Endometrial microvascular endothelial cells (primary cell): Measurements from ENCODE around the gene CISD1. TPM values are rescaled to one million over a fixed set of nuclear protein-coding genes. Genes with fewer than 3 reads are reported as not detected.

Experiments used
- in situ Hi-C: cut with HindIII; loops from 2 replicates; pipeline ENCODE4 v1.10.0; 2017; ENCODE audit warnings: low sequenced_read_pairs, low pct_unique_long_range_greater_than_20kb; ENCODE audit errors: inconsistent ontology term
- total RNA-seq: library from RNA; depleted of rRNA; stranded (reverse); fragments of >200 nt; gene quantifications from one replicate; pipeline ENCODE4 v1.2.3, GENCODE V29; 2015; ENCODE audit errors: inconsistent ontology term

The CISD1 gene
- total RNA-seq, 1 donor from 2014 or later = 34.2 TPM

DNA sequence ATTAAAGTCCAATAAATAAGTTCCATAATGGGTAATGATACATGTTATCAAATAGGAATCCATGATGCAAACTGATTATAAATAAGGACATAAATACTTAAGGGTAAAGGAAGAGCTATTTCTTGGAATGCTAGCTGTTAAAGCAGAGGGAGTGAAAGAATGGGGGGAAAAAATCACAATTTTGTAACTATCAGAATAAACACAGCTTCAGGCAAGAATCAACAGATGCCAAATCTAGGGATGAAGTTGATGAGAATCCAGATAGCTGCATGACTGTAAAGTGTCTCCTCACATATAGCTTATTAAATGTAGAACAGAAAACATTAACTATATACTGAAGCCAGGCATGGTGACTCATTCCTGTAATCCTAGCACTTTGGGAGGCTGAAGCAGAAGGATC lies 6.2 kb upstream of the CISD1 start:
- in situ Hi-C loops = no loop called here

DNA sequence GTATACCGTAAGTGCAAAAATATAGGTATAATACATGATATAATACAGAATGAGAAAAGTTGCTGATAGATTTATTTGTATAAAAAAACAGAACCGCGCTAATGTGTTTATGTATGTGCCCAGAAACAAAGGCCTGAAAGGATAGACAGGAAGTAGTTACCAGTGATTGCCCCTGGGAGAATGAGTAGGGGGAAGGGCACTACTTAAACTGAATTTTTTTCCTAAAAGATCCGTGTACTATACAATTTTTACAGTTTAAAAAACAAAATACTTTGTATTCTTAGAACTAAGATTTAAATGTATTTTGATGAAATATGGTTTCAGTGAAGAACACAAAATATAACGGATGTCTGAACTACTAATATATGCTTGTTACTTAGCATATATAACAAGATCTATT lies 4.2 kb upstream of the CISD1 start:
- in situ Hi-C loops = no loop called here

- in situ Hi-C loops = no loop called here
Measured at GRCh38 chr10:58265249-58265648, 3.7 kb upstream of the CISD1 start.

DNA sequence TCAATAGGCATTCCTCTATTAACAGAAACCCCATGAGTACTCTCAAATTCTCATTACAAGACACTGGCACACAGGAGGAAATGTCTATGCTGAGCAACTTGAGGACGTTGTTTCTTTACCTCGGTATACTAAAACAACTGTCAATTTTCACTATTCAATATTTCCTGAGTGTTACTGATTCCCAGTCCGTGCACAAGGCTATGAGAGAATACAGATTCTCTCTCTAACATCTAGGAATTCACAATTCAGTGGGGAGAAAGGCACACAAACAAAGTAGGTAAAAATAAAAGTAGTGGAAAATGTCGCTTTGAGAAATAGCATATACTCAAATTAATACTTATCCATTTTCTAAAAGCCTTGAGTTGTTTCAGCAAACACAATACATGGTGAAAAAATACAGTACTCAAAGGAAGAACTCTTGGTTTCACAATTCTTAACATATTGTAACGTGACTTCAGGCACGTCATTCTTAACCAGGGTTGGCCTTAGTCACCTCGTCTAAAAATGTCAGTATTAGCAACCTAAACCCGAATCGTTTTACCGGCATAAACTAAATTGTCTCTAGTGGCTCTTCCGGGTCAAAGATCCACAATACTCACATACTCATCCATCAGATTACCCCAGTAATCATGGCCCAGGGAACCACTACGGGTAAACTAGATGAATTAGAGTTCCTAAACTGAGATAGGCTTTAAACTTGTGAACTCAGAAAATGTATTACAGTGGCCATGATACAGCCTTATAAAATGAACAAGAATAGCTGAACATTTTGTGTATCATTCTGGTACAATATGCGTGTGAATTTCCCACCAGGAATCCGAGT lies 2.7 kb upstream of the CISD1 start:
- in situ Hi-C loops = no loop called here

DNA sequence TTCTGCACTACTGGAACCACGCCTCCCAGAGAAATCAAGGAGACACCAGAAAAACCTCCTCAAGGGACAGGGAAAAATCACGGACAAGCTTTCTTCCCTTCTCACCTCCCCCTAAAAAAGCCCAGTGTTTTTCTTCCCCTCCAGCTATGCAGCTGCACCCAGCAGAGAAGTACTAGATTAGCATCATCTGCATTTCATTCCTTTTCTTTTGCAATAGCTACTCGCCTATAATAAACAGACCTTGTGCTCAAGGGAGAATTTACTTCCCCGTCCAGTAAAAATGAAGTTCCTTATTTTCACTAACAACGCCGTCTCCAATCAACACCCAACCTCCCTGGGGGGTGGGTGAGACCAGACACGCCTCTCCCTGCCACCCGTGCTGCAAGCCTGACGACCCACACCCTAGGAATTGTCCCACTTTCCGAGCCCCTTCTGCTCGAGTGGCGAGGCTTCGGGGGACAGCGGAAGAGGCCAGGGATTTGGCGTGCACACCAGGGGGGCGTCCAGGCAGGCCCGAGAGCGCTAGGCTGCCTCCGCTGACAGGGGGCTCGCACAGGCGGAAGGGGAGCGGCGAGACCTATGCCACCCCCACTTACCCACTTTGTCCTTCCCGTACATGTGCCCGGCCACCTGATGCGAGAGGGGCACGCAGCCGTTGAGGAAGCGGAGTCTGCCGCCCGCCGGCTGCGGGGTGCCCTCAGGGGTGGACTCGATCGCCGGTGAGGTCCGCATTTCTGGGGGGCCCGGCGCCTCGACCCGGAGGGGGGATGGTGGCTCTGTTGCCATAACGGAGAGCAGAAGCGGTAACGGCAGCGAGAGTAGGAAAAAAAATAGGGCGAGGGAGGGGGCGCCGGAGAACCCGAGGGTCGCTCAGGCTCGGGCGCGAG lies 1.9 kb upstream of the CISD1 start:
- in situ Hi-C loops = no loop called here

GRCh38 chr10:58267713-58268453 lies 1.1 kb upstream of the CISD1 start, which contains the start of gene IPMK:
TSS of gene IPMK (minus strand) at chr10:58267894. CDS start at chr10:58267611, 283 bp downstream.
- in situ Hi-C loops = no loop called here

DNA sequence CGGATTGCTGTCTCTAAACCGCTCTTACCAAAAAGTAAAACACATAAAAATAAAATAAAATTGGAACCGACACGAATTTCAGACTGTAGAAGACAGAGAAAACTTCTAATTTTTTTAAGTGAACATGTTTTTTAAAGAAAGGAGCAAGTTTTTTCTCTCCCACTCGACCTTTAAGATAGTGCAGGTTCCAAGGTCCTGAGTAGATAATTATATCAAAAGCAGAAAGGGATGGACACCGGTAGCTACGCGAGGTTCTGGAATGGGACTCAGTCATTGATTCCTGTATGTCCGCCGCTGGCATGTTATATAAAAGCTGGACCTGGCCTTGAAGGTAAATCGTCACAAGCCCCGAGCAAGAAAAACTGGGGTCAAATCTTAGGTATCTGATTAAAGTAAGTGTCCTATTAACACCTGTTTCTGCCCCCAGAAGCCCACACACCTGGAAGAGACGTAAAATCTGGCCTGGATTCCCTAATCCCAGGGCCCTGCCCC lies 462 bp upstream of the CISD1 start:
- in situ Hi-C loops = no loop called here

- in situ Hi-C loops = no loop called here
Measured at GRCh38 chr10:58269782-58270290, 874 bp downstream of the CISD1 start.

GRCh38 chr10:58275261-58275660 lies 6.3 kb downstream of the CISD1 start:
- in situ Hi-C loops = no loop called here

DNA sequence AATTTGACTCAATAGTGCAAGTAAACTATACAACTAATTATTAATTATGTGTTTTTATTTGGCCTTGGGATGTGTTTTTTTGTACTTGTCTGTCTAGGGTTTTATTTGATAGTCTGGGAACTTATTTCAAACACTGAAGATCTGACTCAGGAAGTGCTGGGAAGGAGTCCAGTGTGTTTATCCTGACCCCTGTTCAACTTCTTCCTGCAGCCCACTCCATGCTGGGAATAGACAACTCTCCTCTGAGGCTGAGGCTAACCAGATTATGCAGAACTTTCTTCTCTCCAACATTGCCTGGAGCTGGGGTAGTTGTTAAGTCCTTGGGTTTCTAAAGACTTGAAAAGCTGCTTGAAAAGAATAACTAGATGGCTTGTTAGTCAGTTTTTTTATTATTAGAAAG lies 6.9 kb downstream of the CISD1 start:
- in situ Hi-C loops = no loop called here

DNA sequence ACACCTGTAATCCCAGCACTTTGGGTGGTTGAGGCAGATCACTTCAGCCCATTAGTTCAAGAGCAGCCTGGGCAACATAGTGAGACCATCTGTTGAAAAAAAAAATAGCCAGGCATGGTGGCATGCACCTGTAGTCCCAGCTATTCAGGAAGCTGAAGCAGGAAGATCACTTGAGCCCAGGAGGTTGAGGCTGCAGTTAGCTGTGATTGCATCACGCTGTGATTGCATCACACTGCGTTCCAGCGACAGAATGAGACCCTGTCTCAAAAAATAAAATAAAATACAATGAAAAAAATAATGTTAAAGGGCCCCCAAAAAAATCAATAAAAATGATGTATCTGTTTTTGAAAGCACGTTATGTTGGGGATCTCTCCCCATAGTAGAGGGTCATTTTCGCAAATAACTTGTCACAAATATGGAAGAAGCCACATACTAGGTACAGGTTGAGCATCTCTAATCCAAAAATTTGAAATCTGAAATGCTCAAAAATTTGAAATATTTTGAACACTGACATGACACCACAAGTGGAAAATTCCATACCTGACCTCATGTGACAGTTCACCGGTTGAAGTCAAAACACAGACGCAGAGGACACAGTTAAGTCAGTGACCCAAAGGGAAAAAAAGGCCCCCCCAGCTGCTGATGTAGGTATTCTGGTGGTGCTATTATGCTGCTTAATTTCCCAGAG lies 9.5 kb downstream of the CISD1 start:
- in situ Hi-C loops = no loop called here

- in situ Hi-C loops = no loop called here
Measured at GRCh38 chr10:58278962-58279307, 10.0 kb downstream of the CISD1 start.

- in situ Hi-C loops = no loop called here
Measured at GRCh38 chr10:58280477-58280876, 11.5 kb downstream of the CISD1 start.

DNA sequence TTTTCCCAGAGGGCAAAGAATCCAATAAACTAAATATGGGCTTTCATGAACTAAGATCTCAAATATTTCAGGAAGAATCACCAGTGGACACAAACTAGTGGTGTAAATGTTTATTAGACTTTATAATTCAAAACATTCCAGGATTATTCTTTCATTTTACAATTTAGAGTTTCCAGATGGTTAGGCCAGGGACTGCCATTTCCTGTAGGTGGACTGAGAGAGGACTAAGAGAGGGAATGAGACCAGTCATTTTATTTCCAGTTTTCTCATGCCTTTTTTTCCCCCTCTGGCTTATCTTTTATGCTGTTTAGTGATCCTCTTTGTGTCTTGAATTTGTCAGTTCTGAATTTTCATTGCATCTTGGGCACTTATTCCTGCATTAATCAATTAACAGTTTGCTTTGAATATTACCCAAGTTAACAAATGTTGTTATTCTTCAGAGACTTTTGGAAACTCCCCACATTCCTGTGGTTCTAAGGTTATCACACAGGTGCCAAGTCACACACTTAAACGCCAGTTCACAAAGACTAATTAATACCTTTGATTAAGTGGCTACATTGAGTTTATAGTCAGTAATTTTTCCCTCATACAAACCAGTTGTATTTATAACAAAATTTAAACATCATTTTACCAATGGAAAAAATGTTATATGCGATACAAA lies 12.3 kb downstream of the CISD1 start:
- in situ Hi-C loops = no loop called here

DNA sequence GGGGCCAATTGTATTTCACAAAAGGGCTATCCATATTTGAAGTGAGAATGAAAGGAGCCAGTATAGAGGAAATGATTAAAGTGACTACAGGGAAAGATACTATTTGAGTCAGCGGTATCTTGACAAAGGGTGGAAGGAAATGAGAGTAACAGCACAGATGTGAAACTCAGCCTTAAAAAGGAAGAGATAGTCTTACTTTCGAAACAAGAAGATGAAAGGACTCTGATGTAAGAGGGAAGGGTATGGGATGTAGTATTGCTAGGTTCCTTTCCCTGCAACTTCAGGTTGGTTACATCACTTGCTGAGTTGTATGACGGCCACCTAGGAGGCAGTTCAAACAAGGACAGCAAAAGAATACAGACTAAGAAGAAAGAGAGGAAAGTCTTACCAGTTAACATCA lies 13.7 kb downstream of the CISD1 start:
- in situ Hi-C loops = no loop called here

GRCh38 chr10:58291538-58292174 lies 22.7 kb downstream of the CISD1 start:
- in situ Hi-C loops = no loop called here

DNA sequence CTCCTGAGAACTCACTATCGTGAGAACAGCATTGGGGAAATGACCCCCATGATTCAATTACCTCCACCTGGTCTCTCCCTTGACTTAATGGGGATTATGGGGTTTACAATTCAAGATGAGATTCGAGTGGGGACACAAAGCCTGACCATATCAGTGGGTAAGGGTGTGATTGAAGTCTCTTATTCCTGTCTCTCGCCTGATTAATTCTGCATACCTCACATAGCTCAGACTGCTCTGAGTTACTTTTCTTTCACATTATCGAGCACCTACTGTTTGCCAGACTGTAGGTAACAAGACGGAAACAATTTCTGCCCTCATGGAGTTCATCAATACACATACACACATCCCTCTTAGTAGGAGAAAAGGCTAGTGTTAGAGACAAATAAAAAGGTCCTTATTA lies 25.0 kb downstream of the CISD1 start:
- in situ Hi-C loops = no loop called here

DNA sequence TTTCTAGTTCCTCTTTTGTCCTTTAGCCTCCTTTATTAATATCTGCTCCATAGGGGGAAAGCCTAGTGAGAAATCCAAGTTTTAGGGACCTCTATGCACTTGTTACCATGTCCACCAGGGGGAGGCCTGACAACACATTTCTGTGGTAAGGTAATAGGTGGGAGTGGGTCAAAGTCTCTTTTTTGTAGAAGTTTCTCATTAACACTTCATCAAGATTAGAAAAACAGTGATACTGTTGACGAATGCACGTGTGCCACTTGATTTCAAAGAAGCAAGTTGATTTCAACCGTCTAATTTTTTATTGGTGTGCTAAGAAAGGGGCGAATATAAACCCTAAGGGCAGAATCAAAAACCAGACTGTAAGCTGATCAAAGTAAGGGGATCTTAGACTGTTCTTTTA lies 30.6 kb downstream of the CISD1 start:
- in situ Hi-C loops = no loop called here
